Mesenchymal stem cell (in vitro differentiated cells and primary cell): Measurements from ENCODE around the gene EML1.
A peak's percentile ranks its signal among the peaks of the same experiment; 100 is the strongest.

Source experiments
- DNase-seq: peaks from one replicate; pipeline ENCODE4 v3.0.0-alpha.2; 2013
- H2AFZ ChIP-seq: one replicate; pipeline ENCODE4 v1.6.1; 2013; ENCODE audit warnings: low read depth, mild to moderate bottlenecking, control low read depth, inconsistent platforms, low read length, moderate library complexity
- H2AK5ac ChIP-seq: 2 replicates; pipeline ENCODE4 v1.6.1; 2013; ENCODE audit warnings: low read length, moderate library complexity, mild to moderate bottlenecking, inconsistent platforms; ENCODE audit not compliant: severe bottlenecking
- H2BK120ac ChIP-seq: one replicate; pipeline ENCODE4 v1.6.1; 2013; ENCODE audit warnings: low read depth, mild to moderate bottlenecking, inconsistent platforms, low read length, moderate library complexity
- H2BK12ac ChIP-seq, 2 experiments: one replicate each; pipeline ENCODE4 v1.6.1; 2013; ENCODE audit warnings: inconsistent platforms in 2 of 2, low read length in 2 of 2, mild to moderate bottlenecking in 2 of 2, moderate library complexity in 2 of 2, control low read depth in 1 of 2
- H2BK15ac ChIP-seq: one replicate; pipeline ENCODE4 v1.6.1; 2013; ENCODE audit warnings: mild to moderate bottlenecking, low read depth, inconsistent platforms; ENCODE audit not compliant: poor library complexity, severe bottlenecking
- H2BK5ac ChIP-seq: 2 replicates; pipeline ENCODE4 v1.6.1; 2013; ENCODE audit warnings: low read depth, mild to moderate bottlenecking, low read length, control low read depth, inconsistent platforms; ENCODE audit not compliant: poor library complexity, severe bottlenecking
- H3K14ac ChIP-seq, 2 experiments: one replicate each; pipeline ENCODE4 v1.6.1; 2013; ENCODE audit warnings: inconsistent platforms in 2 of 2, low read length in 2 of 2, control low read depth in 1 of 2, mild to moderate bottlenecking in 1 of 2, moderate library complexity in 1 of 2
- H3K18ac ChIP-seq, 2 experiments: one replicate each; pipeline ENCODE4 v1.6.1; 2013; ENCODE audit warnings: inconsistent platforms in 2 of 2, low read length in 2 of 2, control low read depth in 1 of 2, low read depth in 1 of 2, mild to moderate bottlenecking in 1 of 2
- H3K23ac ChIP-seq, 2 experiments: one replicate each; pipeline ENCODE4 v1.6.1; 2013; ENCODE audit warnings: inconsistent platforms in 2 of 2, low read length in 2 of 2, mild to moderate bottlenecking in 2 of 2, moderate library complexity in 2 of 2, control low read depth in 1 of 2
- H3K27ac ChIP-seq: 2 replicates; pipeline ENCODE4 v1.5.1; 2013; ENCODE audit warnings: mild to moderate bottlenecking, moderate library complexity, low read length, control low read depth, inconsistent platforms; ENCODE audit not compliant: poor library complexity, severe bottlenecking
- H3K27me3 ChIP-seq, 2 experiments: 2 replicates each; pipeline versions ENCODE4 v1.6.1 to v1.7.0; 2013; ENCODE audit warnings: low read length in 2 of 2, mild to moderate bottlenecking in 2 of 2, moderate library complexity in 2 of 2, control low read depth in 1 of 2, inconsistent platforms in 1 of 2; ENCODE audit not compliant: control insufficient read depth in 1 of 2, insufficient read depth in 1 of 2
- H3K36me3 ChIP-seq, 2 experiments: 2 replicates each; pipeline versions ENCODE4 v1.6.1 to v1.7.0; 2013; ENCODE audit warnings: low read length in 2 of 2, control low read depth in 1 of 2, inconsistent platforms in 1 of 2, low read depth in 1 of 2, mild to moderate bottlenecking in 1 of 2; ENCODE audit not compliant: insufficient read depth in 2 of 2, control insufficient read depth in 1 of 2
- H3K4ac ChIP-seq, 2 experiments: one replicate each; pipeline ENCODE4 v1.6.1; 2013; ENCODE audit warnings: inconsistent platforms in 2 of 2, low read length in 2 of 2, mild to moderate bottlenecking in 2 of 2, moderate library complexity in 2 of 2, control low read depth in 1 of 2, low read depth in 1 of 2
- H3K4me1 ChIP-seq: 2 replicates; pipeline ENCODE4 v1.6.1; 2013; ENCODE audit warnings: low read depth, low read length, control low read depth; ENCODE audit not compliant: control insufficient read depth, insufficient read depth
- H3K4me2 ChIP-seq: 2 replicates; pipeline ENCODE4 v1.6.1; 2013; ENCODE audit warnings: low read length, mild to moderate bottlenecking, inconsistent platforms; ENCODE audit not compliant: poor library complexity, severe bottlenecking
- H3K4me3 ChIP-seq, 2 experiments: 2 replicates each; pipeline versions ENCODE4 v1.5.1 to v1.7.0; 2013; ENCODE audit warnings: low read length in 2 of 2, mild to moderate bottlenecking in 2 of 2, control low read depth in 1 of 2, low read depth in 1 of 2; ENCODE audit not compliant: insufficient read depth in 1 of 2
- H3K79me1 ChIP-seq: replicated peaks from 2 replicates; pipeline ENCODE4 v1.6.1; 2013; ENCODE audit warnings: mild to moderate bottlenecking, control low read depth, low read length, inconsistent platforms; ENCODE audit not compliant: poor library complexity, severe bottlenecking
- H3K9ac ChIP-seq: 2 replicates; pipeline ENCODE4 v1.7.0; 2013; ENCODE audit warnings: mild to moderate bottlenecking, low read length, moderate library complexity
- H3K9me3 ChIP-seq: 2 replicates; pipeline ENCODE4 v1.7.0; 2013; ENCODE audit warnings: mild to moderate bottlenecking, low read length; ENCODE audit not compliant: control insufficient read depth
- H4K8ac ChIP-seq: one replicate; pipeline ENCODE4 v1.6.1; 2013; ENCODE audit warnings: inconsistent platforms, mild to moderate bottlenecking, low read length, moderate library complexity
- H4K91ac ChIP-seq: one replicate; pipeline ENCODE4 v1.6.1; 2013; ENCODE audit warnings: mild to moderate bottlenecking, low read length, inconsistent platforms
- WGBS: methylation state at CpG from one replicate; pipeline ENCODE4 v1.1.7; 2013; ENCODE audit warnings: mixed read lengths; 5-methylcytosine and 5-hydroxymethylcytosine counted together

EML1 gene

GRCh38 chr14:99839696-99840095 lies 46.5 kb downstream of the EML1 start:
- Histone ChIP-seq H2AFZ (no peak overlapping the region), H3K9me3 (no peaks in the 10 kb centered on the region), H4K91ac (no peak overlapping the region), H2BK12ac (no peak overlapping the region), H3K9ac (no peak overlapping the region), H3K23ac (no peak overlapping the region), H3K4ac (no peak overlapping the region), H3K18ac (no peak overlapping the region), H2AK5ac (peak overlapping the region; percentile 32), H2BK120ac (no peak overlapping the region), H3K14ac (no peak overlapping the region), H3K4me3 (no peak overlapping the region), H4K8ac (no peak overlapping the region), H3K27me3 (no peaks in the 10 kb centered on the region), H2BK15ac (no peak overlapping the region), H3K4me2 (no peak overlapping the region), H3K4me1 (peaks cover 5% of the 10 kb centered on the region), H3K36me3 (no peaks in the 10 kb centered on the region), H3K27ac (no peak overlapping the region), H3K79me1 (peaks cover 10% of the 10 kb centered on the region), H2BK5ac (no peak overlapping the region)
- no peak for DNase-seq
- 92% methylated on average over 8 of the region's 8 CpGs for WGBS

DNA sequence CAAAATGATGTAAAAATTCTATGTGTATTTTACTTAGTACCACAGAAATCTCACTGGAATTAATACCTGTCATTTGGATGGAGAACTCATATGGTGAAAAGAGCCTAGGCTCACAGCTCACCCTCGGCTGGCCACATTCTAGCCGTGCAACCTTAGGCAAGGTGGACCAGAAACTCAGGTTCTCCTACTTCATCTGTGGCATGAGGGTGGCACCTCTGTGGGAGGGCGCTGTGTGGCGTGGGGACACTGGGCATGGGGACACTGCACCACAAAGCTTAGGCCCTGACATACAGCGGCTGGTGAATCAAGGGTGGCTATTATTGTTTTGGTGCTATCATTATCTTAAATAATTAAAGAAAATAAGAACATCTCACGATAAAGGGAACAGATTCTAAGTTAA lies 47.1 kb downstream of the EML1 start:
- no peak overlapping the region for H2BK12ac ChIP-seq
- H3K4me3 ChIP-seq = no peak overlapping the region
- no peak overlapping the region for H3K14ac ChIP-seq
- no peak overlapping the region for H4K8ac ChIP-seq
- H3K4me2 ChIP-seq = no peak overlapping the region
- H3K4ac ChIP-seq = no peak overlapping the region
- no peak for DNase-seq
- H2AFZ ChIP-seq = no peak overlapping the region
- H3K4me1 ChIP-seq = peaks cover 5% of the 10 kb centered on the region
- no peak overlapping the region for H3K9ac ChIP-seq
- H2BK15ac ChIP-seq = no peak overlapping the region
- H3K36me3 ChIP-seq = no peaks in the 10 kb centered on the region
- H3K23ac ChIP-seq = no peak overlapping the region
- H2BK120ac ChIP-seq = no peak overlapping the region
- no peaks in the 10 kb centered on the region for H3K9me3 ChIP-seq
- H3K79me1 ChIP-seq = peaks cover 10% of the 10 kb centered on the region
- no peaks in the 10 kb centered on the region for H3K27me3 ChIP-seq
- WGBS = 95% methylated on average over 4 of the region's 6 CpGs
- no peak overlapping the region for H3K18ac ChIP-seq
- no peak overlapping the region for H4K91ac ChIP-seq
- H3K27ac ChIP-seq = no peak overlapping the region
- no peak overlapping the region for H2AK5ac ChIP-seq
- no peak overlapping the region for H2BK5ac ChIP-seq

GRCh38 chr14:99840774-99841305 lies 47.6 kb downstream of the EML1 start:
- Histone ChIP-seq H2AFZ (no peak overlapping the region), H3K23ac (no peak overlapping the region), H3K4me1 (peaks cover 5% of the 10 kb centered on the region), H4K91ac (no peak overlapping the region), H3K9ac (no peak overlapping the region), H3K18ac (no peak overlapping the region), H3K4me2 (no peak overlapping the region), H3K9me3 (no peaks in the 10 kb centered on the region), H3K36me3 (no peaks in the 10 kb centered on the region), H2AK5ac (no peak overlapping the region), H2BK12ac (no peak overlapping the region), H3K14ac (no peak overlapping the region), H2BK120ac (no peak overlapping the region), H2BK15ac (no peak overlapping the region), H3K27ac (no peak overlapping the region), H2BK5ac (no peak overlapping the region), H3K79me1 (peaks cover 10% of the 10 kb centered on the region), H3K27me3 (no peaks in the 10 kb centered on the region), H3K4me3 (no peak overlapping the region), H4K8ac (no peak overlapping the region), H3K4ac (no peak overlapping the region)
- WGBS = 79% methylated on average over 2 of the region's 5 CpGs
- no peak for DNase-seq

- H2BK120ac ChIP-seq = no peak overlapping the region
- no peak overlapping the region for H3K4ac ChIP-seq
- no peak overlapping the region for H4K8ac ChIP-seq
- H2AK5ac ChIP-seq = no peak overlapping the region
- H2BK5ac ChIP-seq = no peak overlapping the region
- H3K9me3 ChIP-seq = peaks cover 2% of the 10 kb centered on the region
- H3K4me2 ChIP-seq = no peak overlapping the region
- H3K9ac ChIP-seq = no peak overlapping the region
- no peak overlapping the region for H2BK12ac ChIP-seq
- H3K18ac ChIP-seq = no peak overlapping the region
- no peak for DNase-seq
- H2AFZ ChIP-seq = no peak overlapping the region
- H3K79me1 ChIP-seq = peaks cover 10% of the 10 kb centered on the region
- no peak overlapping the region for H2BK15ac ChIP-seq
- H3K4me3 ChIP-seq = no peak overlapping the region
- no peaks in the 10 kb centered on the region for H3K27me3 ChIP-seq
- no peak overlapping the region for H3K27ac ChIP-seq
- no peaks in the 10 kb centered on the region for H3K36me3 ChIP-seq
- WGBS = 77% methylated on average over 8 of the region's 9 CpGs
- no peak overlapping the region for H3K23ac ChIP-seq
- H3K14ac ChIP-seq = no peak overlapping the region
- H3K4me1 ChIP-seq = peaks cover 5% of the 10 kb centered on the region
- no peak overlapping the region for H4K91ac ChIP-seq
These were observed 48.3 kb downstream of the EML1 start for GRCh38 chr14:99841436-99842071.
